H4 (cell line): ENCODE results near the gene SNUPN. TPM values are rescaled to one million over a fixed set of nuclear protein-coding genes. Genes with fewer than 3 reads are reported as not detected.
A peak's percentile ranks its signal among the peaks of the same experiment; 100 is the strongest.

Experiments
- DNase-seq: peaks from one replicate; pipeline ENCODE4 v3.0.0-alpha.2; 2015; ENCODE audit warnings: low spot score
- total RNA-seq: library from RNA; depleted of rRNA; stranded (reverse); fragments of >200 nt; shearing (Covaris generic); gene quantifications from 2 replicates; pipeline ENCODE4 v1.2.3, GENCODE V29; 2014; rRNA removed

SNUPN gene
- 33.7 and 51.0 TPM in 2 replicates for total RNA-seq

GRCh38 chr15:75625542-75626347, at the start of gene SNUPN:
Gene SNUPN, minus strand, starts transcription at chr15:75625725. Its CDS starts 4,674 bp downstream, at chr15:75621051.
- peak; percentile 93 for DNase-seq

GRCh38 chr15:75674366-75674765, 48.8 kb upstream of the SNUPN start:
- DNase-seq: no peak

GRCh38 chr15:75673426-75674235, 48.1 kb upstream of the SNUPN start:
- no peak for DNase-seq

- peak; percentile 59 for DNase-seq
These were observed 47.3 kb upstream of the SNUPN start for GRCh38 chr15:75672646-75673425.

GRCh38 chr15:75671730-75672602, 46.4 kb upstream of the SNUPN start:
- no peak for DNase-seq

- no peak for DNase-seq
These were observed 44.3 kb upstream of the SNUPN start for GRCh38 chr15:75669879-75670212.

- no peak for DNase-seq
These were observed 43.8 kb upstream of the SNUPN start for GRCh38 chr15:75669191-75669878.

- DNase-seq: peak; percentile 97
These were observed 41.4 kb upstream of the SNUPN start for GRCh38 chr15:75666823-75667501.

- no peak for DNase-seq
These were observed 38.5 kb upstream of the SNUPN start for GRCh38 chr15:75663931-75664421.

GRCh38 chr15:75662823-75663519, 37.4 kb upstream of the SNUPN start:
- DNase-seq: no peak

- DNase-seq: no peak
These were observed 36.2 kb upstream of the SNUPN start for GRCh38 chr15:75661756-75662140.

GRCh38 chr15:75661100-75661755, 35.7 kb upstream of the SNUPN start:
- DNase-seq: peak; percentile 88

- DNase-seq: no peak
These were observed 34.6 kb upstream of the SNUPN start for GRCh38 chr15:75659928-75660645.

- DNase-seq: no peak
These were observed 33.7 kb upstream of the SNUPN start for GRCh38 chr15:75659141-75659771.

GRCh38 chr15:75656813-75657212, 31.3 kb upstream of the SNUPN start:
- no peak for DNase-seq

- no peak for DNase-seq
These were observed 30.8 kb upstream of the SNUPN start for GRCh38 chr15:75656331-75656730.

- no peak for DNase-seq
These were observed 30.4 kb upstream of the SNUPN start for GRCh38 chr15:75655931-75656330.
